OCI-LY3 (cell line): ENCODE data around the gene EXOC4.

Source experiments
- H2AFZ ChIP-seq: fragments of 200-600, 300-600 bp; shearing (Covaris generic); 2 replicates; pipeline ENCODE4 v1.6.0; 2014; ENCODE audit warnings: antibody characterized with exemption, low read depth, low read length
- H3K27ac ChIP-seq: fragments of 200-600, 300-600 bp; sonication (generic); 2 replicates; pipeline ENCODE4 v1.5.1; 2014; ENCODE audit warnings: mild to moderate bottlenecking, low read length, moderate library complexity, mixed read lengths
- H3K27me3 ChIP-seq: fragments of 200-600, 300-600 bp; sonication (generic); 2 replicates; pipeline ENCODE4 v1.6.1; 2014; ENCODE audit warnings: low read depth, low read length, mixed read lengths
- H3K36me3 ChIP-seq: fragments of 200-600, 300-600 bp; sonication (generic); replicated peaks from 2 replicates; pipeline ENCODE3; 2014; ENCODE audit warnings: low read depth, low read length, mixed read lengths
- H3K4me1 ChIP-seq: fragments of 300-600, 200-600 bp; sonication (generic); 2 replicates; pipeline ENCODE4 v1.6.1; 2014; ENCODE audit warnings: low read length, mixed read lengths
- H3K4me2 ChIP-seq: fragments of 200-600, 300-600 bp; sonication (generic); 2 replicates; pipeline ENCODE4 v1.6.1; 2014; ENCODE audit warnings: low read length, mixed read lengths
- H3K4me3 ChIP-seq: fragments of 300-600, 200-600 bp; sonication (generic); 2 replicates; pipeline ENCODE4 v1.5.1; 2014; ENCODE audit warnings: antibody characterized with exemption, mild to moderate bottlenecking, low read length, moderate library complexity
- H3K79me2 ChIP-seq: fragments of 300-600, 200-600 bp; shearing (Covaris generic); 2 replicates; pipeline ENCODE4 v1.6.1; 2014; ENCODE audit warnings: mild to moderate bottlenecking, low read length, mixed read lengths
- H3K9ac ChIP-seq: fragments of 300-600, 200-600 bp; shearing (Covaris generic); 2 replicates; pipeline ENCODE4 v1.6.0; 2014; ENCODE audit warnings: mild to moderate bottlenecking, low read length, moderate library complexity
- H3K9me3 ChIP-seq: fragments of 200-600, 300-600 bp; shearing (Covaris generic); 2 replicates; pipeline ENCODE4 v1.6.1; 2014; ENCODE audit warnings: low read length, mixed read lengths; ENCODE audit not compliant: insufficient read depth
- H4K20me1 ChIP-seq: fragments of 200-600, 300-600 bp; sonication (generic); 2 replicates; pipeline ENCODE4 v1.6.1; 2016; ENCODE audit warnings: low read length, mixed read lengths; ENCODE audit not compliant: insufficient read depth
- EZH2phosphoT487 ChIP-seq: fragments of 200-600 bp; shearing (Covaris generic); IDR thresholded peaks from 2 replicates; pipeline ENCODE4 v1.6.1; 2018; ENCODE audit warnings: antibody characterized with exemption, mixed run types, low read depth
- TF ChIP-seq, protein P1 (sequence below): fragments of 200-600, 300-600 bp; sonication (generic); IDR thresholded peaks from 2 replicates; pipeline ENCODE4 v1.5.1; 2014; ENCODE audit warnings: antibody characterized with exemption, low read length, low read depth

Gene EXOC4

DNA sequence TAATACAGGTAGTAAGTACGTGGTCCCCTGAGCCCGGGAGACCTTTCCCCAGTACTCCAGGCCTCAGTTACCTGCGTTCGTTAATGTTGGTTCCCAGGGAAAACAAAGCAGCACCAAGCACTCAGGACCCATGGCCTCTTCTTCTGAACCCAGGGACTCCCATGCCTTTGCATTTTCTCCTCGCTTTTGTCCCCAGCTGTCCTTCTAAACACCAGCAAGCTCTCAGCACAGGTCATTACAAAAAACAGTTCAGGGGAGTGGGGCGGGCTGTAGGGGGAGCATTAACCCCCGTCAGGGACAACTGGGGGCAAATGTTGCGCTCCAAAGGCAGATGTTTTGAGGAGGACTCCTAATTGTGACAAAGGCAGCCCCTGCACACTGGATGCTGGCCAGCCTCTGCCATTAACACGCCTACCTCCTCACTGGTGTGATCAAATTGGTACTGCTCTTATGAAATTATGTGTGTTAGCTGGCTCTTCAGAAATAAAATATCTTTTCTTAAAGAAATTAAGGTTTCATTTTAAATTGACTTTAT is 793.8 kb downstream of the EXOC4 start:
- H3K27me3 ChIP-seq: no peaks in the 10 kb centered on the region
- H3K9me3 ChIP-seq: no peaks in the 10 kb centered on the region
- no peaks in the 10 kb centered on the region for H4K20me1 ChIP-seq
- H3K4me1 ChIP-seq: peaks cover 16% of the 10 kb centered on the region
- no peaks in the 10 kb centered on the region for H3K36me3 ChIP-seq
- TF ChIP-seq EZH2phosphoT487: no peak
- TF ChIP-seq, protein P1, sequence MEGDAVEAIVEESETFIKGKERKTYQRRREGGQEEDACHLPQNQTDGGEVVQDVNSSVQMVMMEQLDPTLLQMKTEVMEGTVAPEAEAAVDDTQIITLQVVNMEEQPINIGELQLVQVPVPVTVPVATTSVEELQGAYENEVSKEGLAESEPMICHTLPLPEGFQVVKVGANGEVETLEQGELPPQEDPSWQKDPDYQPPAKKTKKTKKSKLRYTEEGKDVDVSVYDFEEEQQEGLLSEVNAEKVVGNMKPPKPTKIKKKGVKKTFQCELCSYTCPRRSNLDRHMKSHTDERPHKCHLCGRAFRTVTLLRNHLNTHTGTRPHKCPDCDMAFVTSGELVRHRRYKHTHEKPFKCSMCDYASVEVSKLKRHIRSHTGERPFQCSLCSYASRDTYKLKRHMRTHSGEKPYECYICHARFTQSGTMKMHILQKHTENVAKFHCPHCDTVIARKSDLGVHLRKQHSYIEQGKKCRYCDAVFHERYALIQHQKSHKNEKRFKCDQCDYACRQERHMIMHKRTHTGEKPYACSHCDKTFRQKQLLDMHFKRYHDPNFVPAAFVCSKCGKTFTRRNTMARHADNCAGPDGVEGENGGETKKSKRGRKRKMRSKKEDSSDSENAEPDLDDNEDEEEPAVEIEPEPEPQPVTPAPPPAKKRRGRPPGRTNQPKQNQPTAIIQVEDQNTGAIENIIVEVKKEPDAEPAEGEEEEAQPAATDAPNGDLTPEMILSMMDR: no peak
- H3K27ac ChIP-seq: no peak overlapping the region
- H3K4me3 ChIP-seq: no peak overlapping the region
- no peak overlapping the region for H3K9ac ChIP-seq
- H3K79me2 ChIP-seq: no peaks in the 10 kb centered on the region
- H3K4me2 ChIP-seq: no peak overlapping the region
- H2AFZ ChIP-seq: no peak overlapping the region

DNA sequence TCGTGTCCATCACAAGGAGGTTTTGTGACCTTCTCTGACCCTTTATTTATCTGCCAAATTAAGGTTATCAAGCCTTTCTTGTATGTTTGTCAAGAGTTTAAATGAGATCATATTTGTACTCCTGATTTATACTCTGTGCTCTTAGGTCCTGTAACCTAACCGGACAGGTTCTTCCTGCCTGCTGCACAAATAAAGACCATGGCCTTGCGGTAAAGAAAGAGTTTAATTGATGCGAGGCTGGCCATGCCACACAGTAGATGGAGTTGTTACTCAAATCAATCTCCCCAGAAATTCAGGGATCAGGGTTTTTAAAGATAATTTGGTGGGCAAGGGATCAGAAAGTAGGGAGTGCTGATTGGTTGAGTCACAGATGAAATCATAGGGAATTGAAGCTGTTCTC is 794.8 kb downstream of the EXOC4 start:
- TF ChIP-seq EZH2phosphoT487: no peak
- TF ChIP-seq, protein P1: no peak
- no peaks in the 10 kb centered on the region for H3K36me3 ChIP-seq
- H3K4me1 ChIP-seq: peaks cover 16% of the 10 kb centered on the region
- no peaks in the 10 kb centered on the region for H4K20me1 ChIP-seq
- no peak overlapping the region for H3K27ac ChIP-seq
- no peak overlapping the region for H2AFZ ChIP-seq
- H3K79me2 ChIP-seq: no peaks in the 10 kb centered on the region
- H3K9ac ChIP-seq: no peak overlapping the region
- no peak overlapping the region for H3K4me3 ChIP-seq
- H3K9me3 ChIP-seq: no peaks in the 10 kb centered on the region
- H3K4me2 ChIP-seq: no peak overlapping the region
- H3K27me3 ChIP-seq: no peaks in the 10 kb centered on the region

DNA sequence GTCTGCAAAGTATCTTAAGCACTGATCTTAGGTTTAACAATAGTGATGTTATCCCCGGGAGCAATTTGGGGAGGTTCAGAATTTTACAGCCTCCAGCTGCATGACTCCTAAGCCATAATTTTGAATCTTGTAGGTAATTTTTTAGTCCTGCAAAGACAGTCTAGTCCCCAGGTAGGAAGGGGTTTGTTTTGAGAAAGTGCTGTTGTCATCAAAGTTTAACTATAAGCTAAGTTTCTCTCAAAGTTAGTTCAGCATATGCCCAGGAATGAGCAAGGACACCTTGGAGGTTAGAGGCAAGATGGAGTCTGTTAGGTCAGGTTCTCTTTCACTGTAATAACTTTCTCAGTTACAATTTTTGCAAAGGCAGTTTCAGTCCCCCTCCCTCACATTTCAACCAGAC is 795.3 kb downstream of the EXOC4 start:
- Histone ChIP-seq H3K9me3 (no peaks in the 10 kb centered on the region), H3K27me3 (no peaks in the 10 kb centered on the region), H3K79me2 (no peaks in the 10 kb centered on the region), H3K4me1 (peaks cover 16% of the 10 kb centered on the region), H3K4me3 (no peak overlapping the region), H4K20me1 (no peaks in the 10 kb centered on the region), H3K27ac (no peak overlapping the region), H2AFZ (no peak overlapping the region), H3K9ac (no peak overlapping the region), H3K4me2 (no peak overlapping the region), H3K36me3 (no peaks in the 10 kb centered on the region)
- no peak for TF ChIP-seq EZH2phosphoT487

DNA sequence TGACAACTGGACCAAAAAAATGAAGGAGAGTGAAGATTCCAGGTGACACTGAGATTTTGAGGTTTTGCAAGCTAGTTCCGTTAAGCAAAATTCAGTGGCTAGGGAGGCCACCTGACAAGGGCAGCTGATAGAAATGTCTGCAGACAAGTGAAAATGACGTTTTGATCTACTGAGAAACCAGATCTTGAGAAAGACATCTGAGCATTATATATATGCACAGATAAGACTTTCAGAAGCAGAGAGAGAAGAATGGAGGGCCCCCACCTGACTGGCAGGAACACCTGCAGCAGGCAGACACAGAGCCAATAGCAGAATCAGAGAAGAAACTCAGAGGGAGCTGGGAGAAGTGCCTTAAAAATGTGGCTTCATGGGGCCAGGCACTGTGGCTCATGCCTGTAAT is 798.1 kb downstream of the EXOC4 start:
- peaks cover 7% of the 10 kb centered on the region for H3K4me1 ChIP-seq

More for the DNA sequence above, 798.1 kb downstream of the EXOC4 start:
- Histone ChIP-seq H3K9ac (no peak overlapping the region), H2AFZ (no peak overlapping the region), H3K36me3 (no peaks in the 10 kb centered on the region), H3K4me3 (no peak overlapping the region), H4K20me1 (no peaks in the 10 kb centered on the region), H3K4me2 (no peak overlapping the region), H3K79me2 (no peaks in the 10 kb centered on the region), H3K9me3 (no peaks in the 10 kb centered on the region), H3K27ac (no peak overlapping the region), H3K27me3 (no peaks in the 10 kb centered on the region)
- TF ChIP-seq, protein P1: no peak
- TF ChIP-seq EZH2phosphoT487: no peak
